Embryonic facial prominence (tissue), 1 donor: ENCODE data around the gene WHAMM.
"Not testable (repeated sequence)": the region's sequence is repeated elsewhere in the genome, so short reads cannot be mapped to it uniquely, and the experiment has no call there.

ENCODE experiments used
- DNase-seq: peaks from one replicate; pipeline ENCODE4 v3.0.0-alpha.2; 2016; ENCODE audit errors: extremely low spot score

WHAMM gene

DNA sequence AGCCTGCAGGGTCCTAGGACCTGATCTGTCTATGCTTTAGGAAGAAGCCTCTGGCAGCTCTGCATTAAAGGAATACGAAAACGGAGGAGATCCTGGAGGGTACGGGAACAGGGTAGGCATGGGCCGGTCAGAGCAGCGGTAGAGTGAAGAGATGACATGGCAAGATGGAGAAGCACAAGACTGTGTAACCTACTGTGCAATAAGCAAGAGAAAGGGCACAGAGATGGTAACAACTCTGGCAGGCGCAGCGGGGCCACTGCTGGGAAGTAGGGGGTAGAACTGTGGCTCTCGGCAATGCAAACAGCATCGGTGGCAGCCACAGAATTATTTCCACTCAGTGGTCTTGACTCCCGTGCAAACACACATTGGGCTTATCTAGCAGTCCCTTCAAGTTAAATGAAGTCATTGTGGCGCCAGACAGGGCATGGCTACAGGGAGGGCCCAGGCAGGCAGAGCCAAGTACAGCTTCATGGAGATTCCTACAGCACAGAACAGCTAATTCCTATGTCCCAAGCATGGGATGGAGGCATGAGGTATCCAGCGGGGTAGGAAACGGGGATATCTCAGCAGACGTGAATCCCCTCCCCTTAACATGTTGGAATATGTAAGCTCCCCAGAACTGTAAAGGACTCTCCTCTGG lies 28.8 kb downstream of the WHAMM start:
- DNase-seq = no peak

DNA sequence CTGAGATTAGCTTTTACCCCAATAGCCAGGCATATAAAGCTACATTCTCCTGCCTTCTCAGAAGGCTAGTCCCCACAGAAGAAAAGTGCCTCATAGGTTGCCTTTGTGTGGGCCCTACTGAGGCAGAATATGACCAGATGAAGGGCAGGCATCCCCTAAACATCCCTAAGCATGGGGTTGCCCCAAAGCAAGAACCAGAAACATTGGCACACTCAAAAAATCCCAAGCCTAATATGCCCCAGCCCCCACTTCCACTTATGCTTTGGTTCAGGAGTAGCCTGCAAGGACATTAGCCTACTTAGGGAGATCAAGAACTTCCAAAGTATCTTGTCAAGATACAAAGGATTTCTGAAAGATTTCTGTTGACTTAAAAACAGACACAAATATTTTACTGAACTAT lies 29.7 kb downstream of the WHAMM start:
- DNase-seq = no peak

DNA sequence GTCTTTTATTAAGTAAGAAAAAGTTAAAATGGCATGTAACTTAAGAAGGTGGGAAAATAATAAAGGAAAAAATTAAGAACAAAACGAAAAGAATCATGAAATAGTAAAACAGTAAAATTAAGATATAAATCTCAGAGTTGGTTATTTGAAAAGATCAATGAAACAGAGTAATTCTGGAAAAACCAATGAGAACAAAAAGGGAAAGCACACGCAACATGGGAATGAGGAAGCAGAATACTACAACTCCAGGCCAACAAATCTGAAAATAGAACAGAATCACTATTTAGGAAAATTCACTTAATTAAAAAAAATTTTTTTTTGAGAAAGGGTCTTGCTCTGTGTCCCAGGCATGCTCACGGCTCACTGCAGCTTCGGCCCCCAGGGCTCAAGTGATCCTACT lies 30.7 kb downstream of the WHAMM start:
- no peak for DNase-seq

DNA sequence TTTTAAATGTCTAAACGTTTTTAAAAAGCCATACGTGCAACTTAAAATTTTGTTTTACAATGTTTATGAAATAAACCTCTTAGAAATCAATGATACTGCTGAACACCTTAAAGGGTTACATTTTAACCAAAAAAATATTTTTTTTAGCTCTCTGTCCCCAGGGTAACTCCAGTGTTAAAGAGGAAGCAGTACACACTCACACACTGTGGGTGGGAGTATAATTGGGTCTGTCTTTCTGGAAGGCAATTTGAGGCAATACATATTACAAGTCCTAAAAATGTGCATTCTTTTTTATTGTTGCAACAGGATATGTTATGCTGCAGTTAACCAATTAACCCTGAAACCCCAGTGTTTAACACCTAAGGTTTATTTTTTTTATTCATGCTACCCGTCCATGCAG lies 34.1 kb downstream of the WHAMM start:
- no peak for DNase-seq

DNA sequence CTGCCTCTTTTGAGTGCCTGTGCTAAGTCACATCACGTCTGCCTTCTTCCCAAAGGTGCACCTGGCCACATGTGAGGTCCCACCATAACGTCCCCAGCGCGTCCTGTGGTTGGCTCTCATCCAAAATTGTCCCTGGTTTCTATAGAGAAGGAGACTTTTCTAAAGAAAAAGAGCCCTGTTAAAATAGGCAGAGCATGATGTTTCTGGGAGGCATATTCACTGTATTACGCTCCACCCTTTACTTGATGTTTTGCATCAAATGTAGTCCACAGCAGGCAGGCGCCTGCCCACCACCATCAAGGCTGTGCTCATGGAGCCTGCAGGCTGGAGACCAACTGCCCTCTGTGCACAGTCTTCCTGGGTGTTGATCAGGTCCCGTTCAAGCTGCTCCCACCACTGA lies 36.3 kb downstream of the WHAMM start:
- no peak for DNase-seq

DNA sequence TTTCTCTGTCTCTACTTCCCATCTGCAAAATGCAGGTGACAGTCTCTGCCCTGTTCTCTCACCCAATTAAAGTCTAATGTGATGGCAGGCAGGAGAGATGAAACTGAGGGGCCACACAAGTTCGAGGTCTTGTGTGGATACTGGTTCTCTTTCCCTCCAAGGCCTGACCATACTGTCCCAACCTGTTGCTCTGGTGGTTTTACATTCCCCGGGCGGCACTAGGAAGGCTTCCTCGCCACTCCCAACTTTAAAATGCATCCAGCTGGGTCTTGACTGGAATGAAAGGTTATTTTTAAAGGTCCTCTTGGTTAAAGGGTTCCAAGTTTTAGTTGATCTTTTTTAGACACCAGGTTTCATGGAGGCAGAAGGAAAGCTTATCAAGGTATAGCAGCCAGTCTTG lies 37.2 kb downstream of the WHAMM start:
- DNase-seq = no peak

DNA sequence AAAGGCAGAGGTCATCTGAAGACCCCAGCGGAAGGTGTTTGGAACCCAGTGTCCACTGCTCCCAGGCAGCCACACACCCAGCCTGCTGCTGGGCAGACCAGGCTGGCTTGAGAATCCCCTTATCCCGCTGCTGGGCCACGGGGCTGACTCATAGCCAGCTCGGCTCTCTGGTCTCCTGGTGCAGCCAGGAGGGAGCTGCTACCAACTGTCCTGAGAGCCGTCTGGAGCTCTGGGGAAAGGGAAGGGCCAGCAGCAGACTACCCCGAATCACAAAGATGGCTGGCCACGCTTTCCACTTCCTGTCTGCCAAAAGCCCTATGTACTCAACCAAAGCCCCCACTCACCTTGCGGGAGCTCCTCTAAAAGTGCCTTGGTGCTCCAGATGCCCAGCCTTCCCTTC lies 38.3 kb downstream of the WHAMM start:
- no peak for DNase-seq

DNA sequence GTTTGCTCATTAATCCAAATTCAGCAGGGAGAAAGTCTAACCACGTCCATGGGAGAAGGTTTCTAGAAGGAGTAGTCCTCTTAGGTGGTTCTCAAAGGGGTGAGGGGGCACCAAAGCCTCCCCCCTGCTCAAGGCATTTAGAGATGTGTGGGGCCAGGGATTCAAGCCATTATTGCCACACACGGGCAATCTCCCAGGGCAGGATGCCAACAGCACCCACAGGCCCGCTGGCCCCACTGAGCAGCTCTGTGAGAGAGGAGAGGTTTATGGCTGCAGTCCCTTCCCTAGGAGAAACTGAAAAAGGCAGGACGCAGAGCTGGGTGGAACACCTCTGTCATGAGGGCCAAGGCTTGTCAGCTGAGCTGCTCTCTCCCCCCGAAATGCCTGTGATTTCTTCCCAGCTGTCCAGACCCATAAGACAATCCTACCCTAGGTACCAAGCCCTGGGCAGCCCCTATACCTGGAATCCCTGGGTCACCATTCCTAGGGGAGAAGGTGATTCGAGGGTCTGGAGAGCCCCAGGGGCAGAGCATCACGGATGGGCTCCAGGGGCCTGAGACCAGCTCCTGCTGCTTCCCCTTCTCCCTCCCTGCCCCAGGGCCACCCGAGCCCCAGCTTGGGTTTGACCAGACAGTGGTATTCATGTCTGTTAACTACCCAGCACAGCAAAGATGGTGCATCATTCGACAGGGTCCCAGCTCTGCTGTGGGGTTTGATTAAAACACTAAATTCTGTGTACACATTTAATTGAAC lies 39.0 kb downstream of the WHAMM start:
- DNase-seq = no peak

DNA sequence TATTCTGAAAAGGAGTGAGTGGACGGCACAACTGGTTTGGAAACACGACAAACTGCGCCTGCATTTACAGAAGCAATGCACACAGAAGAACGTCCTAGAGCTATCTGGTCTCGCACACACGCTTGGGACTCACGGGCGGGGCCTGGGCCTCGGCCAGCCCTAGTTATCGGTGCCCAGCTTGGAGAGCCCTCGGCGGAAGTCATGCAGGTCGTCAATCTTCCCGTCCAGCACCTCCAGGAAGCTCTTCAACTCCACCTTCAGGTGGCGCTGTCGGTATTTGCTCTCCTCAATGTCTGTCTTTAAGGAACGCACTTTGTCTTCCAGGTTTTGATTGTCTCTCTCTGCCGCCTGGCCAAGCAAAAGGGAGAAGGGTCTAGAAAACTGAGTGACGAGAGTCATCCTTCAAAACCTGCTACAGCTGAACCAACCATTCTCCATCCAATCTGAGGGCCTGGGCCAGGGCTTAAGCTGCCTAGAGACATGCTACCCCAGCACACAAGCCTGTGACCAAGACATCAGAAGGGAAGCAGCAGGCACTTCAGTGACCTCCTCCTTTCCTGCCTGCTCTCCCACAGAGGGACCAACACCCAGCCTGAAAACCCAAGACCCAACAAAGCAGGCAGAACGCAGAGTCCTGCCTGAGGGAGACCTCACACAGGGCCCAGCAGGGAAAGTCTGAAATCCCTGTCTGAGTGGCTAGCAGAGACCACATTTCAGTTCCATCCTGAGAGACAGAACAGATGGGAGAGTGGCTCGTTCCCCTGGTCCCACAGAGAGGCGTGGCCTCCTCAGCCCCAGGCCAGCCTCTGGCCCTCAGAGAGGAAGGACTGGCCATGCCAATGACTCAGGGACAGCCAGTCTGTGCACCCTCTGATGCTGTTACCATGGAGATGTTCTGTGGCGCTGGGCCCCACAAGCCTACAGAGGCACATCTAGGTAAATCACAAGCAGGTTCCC lies 40.4 kb downstream of the WHAMM start:
- DNase-seq = peak; percentile 19

DNA sequence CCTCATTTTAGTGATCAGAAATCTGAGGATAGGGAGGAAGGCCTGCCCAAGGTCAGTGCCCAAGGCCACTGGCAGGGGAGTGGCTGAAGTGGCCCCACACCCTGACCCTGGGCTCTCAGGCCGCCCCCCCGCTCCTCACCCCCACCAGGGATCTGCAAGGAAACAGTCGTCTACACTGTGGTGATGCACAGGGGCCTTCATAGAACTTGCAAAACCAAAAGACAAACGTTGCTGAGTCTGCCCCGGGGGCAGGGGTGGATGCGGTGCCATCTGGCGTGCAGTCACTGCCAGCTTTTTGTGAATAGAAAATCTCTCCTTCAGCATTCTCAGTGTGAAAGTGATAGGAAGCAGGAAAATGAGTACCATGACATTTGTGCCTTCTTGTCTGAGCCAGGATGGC lies 41.3 kb downstream of the WHAMM start:
- no peak for DNase-seq

DNA sequence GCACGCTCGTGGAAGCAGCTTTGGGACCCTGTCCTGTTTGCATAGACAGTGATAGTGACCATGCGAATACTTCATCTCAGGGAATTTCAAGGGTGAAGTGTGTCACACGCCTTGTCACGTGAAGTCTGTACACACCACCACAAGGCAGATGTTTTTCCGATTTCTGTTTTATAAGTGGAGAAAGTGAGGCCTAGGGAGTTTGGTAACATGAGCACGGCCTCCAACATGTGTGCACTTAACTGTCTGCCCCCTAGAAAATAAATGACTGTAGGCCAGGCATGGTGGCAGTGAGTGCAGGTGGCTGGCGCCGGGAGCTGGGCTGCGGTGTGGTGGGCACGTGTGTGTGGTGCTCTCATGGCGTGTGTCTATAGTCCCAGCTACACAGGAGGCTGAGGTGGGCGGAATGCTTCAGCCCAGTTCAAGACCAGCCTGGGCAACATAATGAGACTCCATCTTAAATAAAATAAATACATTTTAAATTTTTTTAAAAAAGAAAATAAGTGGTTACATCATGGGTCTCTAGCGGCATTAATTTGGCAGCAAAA lies 42.0 kb downstream of the WHAMM start:
- no peak for DNase-seq

DNA sequence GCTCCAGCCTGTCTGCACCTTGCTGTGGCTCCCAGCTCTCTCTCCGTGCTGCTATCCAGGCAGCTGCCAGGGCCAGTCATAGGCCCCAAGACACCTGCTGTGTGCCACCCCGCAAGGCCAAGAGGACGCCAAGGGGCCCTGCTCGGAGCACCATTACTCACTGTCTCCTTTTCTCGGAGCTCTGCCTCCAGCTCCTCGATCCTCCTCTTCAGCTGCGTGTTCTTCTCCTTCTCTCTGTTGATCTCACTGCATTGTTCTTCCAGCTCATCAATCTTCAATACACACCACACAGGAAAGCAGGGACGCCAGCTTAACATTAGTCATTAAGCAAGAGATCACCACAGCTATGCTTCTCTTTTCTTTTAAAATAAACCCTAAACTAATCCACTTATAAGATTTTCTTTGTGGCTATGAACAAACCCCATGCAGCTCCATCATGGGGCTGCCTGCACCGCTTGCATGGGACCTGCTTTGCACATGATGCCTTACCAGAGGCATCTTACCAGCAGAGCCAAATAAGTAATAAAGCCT lies 42.6 kb downstream of the WHAMM start:
- no peak for DNase-seq

DNA sequence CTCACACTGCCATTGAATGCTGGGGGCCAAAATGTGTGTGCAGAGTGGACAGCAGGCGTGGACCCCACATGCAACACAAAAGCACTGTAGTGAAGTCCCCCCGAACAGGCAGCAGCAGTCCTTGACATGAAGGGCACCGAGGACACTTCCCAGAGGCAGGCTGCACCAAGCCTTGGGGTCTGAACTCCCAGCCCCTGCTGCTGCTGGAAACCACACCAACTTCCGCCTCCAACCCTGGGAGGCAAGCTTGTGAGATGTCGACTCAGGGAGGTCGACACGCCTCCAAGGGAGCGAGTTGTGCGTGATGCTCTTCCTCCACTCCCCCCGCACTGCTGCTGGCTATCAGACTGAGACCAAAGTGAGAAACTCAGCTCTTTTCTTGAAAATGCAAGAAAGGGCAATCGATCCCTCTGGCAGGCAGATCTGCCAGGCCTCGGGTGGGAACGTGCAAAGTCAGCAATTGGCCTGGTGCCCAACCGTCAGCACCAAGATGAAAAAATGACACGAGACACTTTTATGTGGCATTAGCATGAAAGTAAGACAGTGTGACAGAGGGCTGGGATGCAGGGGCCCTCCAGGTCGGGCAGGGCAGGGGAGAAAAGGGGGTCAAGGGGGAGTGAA lies 43.6 kb downstream of the WHAMM start:
- no peak for DNase-seq

DNA sequence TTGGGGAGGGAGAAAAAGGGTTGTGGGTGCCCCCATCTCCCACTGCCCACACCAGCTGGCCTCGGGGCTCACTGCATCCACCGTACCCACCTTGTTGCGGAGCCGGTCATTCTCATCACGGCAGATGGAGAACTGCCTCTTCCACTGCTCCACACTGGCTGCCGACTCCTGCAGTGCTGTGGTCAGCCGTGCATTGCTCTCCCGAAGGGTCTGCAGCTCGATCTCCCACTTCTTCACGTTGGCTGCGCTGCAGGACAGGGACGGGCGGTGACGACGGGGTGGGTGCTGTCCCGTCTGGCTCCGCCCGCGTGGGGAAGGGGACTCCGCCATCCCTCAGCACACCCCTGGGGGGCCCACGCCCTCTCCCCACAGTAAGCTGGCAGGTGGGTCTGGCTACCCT lies 45.1 kb downstream of the WHAMM start:
- no peak for DNase-seq

DNA sequence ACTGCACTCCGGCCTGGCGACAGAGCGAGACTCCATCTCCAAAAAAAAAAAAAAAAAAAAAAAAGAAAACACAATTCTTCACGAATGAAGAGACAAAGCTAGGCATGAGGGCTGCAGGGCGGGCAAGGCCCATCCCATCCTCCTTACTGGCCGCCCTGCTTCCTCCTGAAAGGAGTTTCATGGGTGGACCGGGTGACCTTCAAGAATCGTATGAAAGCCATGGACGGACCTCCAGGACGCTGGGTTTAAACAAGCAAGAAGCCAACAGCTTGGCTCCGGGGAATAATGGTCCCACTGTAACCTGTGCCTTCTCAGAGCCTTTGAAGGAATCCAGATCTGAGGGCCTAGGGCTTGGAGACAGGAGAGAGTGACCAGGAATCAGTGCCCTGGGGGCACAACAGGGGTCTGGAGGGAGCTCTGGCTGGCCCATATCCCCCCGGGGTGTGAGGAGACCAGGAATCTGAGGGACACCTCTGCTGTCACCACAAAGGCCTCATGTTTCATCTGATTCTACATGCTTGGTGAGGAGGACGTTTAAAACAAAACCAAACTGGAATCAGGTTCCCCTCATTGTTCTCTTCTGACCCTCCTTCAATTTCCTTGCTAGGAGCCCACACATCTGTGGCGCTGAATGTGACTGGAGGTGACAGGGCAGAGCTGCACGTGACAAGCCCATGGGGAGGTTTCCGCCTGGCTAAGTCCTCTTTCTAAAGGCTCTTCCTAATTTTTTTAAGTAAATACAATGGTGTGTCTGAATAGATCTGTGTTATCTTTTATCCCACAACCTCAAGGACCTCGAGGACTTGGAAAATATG lies 46.1 kb downstream of the WHAMM start:
- DNase-seq = no peak

DNA sequence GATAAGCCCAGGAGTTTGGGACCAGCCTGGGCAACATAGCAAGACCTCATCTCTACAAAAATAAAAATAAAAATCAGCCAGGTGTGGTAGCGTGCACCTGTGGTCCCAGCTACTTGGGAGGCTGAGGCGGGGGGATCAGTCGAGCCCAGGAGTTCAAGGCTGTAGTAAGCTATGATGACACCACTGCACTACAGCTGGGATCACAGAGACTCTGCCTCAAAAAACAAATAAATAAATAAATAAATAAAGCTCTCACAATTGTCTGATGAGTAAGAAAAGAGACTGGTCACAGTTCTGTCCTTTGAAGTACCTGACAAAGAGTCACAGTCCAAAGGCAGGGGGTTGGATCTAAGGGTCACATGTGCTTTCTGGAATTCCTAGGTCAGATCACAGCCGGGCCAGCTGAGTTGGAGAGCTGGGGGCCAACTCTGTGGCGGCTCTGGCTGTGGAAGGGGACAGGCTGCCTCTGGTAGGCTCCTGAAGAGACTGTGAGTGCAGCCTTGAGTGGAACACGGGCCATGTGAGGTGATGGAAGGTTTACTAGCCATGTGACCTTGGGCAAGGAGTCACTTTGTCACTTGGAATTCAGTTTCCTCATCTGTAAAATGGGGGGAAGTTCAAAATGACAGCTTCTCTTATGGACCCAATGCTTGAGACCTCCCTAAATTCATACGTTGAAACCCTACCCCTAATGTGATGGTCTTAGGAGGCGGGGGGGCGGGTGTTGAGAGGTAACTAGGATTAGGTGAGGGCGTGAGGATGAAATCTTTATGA lies 47.2 kb downstream of the WHAMM start:
- DNase-seq = no peak

DNA sequence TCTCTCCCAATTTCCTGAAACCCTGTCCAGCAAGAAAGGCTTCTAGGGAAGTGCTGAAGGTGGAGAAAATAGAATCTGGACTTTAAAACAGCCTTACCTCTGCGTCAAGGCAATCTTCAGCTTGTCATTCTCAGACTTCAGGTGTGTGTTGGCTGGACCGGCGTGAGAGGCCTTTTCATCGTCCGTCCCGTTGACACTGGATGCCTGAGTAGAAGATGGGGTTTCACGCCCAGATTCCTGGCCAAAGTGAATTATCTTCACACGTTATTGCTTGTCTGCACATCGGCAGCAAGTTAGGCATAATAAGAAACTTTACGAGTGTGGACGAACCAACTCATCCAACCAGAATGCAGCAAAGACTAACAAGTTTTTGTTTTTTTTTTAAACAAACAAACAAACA lies 49.5 kb downstream of the WHAMM start:
- DNase-seq = no peak

DNA sequence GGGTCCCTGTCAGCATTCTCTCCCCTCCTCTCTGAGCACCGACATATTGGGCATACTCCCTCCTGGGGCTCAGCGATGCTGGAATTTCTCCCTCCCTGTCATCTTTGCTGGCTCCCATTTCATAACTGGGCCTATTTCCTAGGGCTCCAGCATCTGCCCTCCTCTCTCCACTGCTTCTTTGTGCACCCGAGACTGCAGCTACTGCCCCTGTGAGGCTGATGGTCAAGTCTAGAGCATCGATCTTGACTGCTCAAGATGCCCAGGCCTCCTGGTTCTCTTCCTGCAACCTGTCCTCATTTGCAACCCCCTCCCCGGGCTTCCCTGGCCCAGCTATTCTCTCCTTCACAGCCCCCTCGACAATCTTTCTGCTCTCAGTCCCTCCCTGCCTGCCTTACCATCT lies 53.5 kb downstream of the WHAMM start:
- no peak for DNase-seq

DNA sequence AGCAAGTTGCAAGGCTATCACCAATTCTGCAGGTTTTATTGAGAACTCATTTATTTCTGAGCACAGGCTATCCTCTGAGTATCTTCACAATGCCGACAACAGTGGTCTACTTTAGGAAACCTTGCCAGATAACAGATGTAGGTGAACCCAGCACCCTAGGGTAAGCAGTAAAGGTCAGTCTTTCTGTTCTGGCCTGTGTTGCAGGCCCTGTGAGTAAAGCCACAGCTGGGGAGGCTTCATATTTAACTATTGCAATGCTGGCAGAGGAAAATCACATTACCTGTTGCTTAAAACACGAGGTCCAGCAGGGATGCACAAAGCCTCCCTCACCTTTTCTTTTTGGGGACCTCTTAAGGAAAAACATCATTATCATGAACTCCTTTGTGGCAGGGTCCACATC lies 55.5 kb downstream of the WHAMM start:
- no peak for DNase-seq

DNA sequence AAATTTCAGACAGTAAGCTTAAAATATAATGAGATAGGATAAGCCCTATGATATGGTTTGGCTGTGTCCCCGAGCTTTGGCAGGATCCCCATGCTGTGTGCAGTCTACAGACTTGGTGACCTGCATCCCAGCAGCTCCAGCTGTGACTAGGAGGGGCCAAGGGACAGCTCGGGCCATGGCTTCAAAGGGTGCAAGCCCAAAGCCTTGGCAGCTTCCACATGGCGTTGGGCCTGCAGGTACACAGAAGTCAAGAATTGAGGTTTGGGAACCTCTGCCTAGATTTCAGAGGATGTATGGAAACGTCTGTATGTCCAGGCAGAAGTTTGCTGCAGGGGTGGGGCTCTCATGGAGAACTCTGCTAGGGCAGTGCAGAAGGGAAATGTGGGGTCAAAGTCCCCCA lies 56.2 kb downstream of the WHAMM start:
- DNase-seq = not testable (repeated sequence)
